HepG2 (cell line): ENCODE measurements around the gene MYO7A. TPM values are rescaled to one million over a fixed set of nuclear protein-coding genes. Genes with fewer than 3 reads are reported as not detected.

Source experiments
- ATF2 ChIP-seq: sonication (generic); formaldehyde crosslinking; IDR thresholded peaks from 2 replicates; pipeline ENCODE4 v1.4.0; 2020; ENCODE audit warnings: missing genetic modification reagents
- MTA1 ChIP-seq: sonication (generic); formaldehyde crosslinking; IDR thresholded peaks from 2 replicates; pipeline ENCODE4 v1.4.0; 2020; ENCODE audit warnings: missing genetic modification reagents, mild to moderate bottlenecking, borderline replicate concordance
- SRSF1 ChIP-seq: fragments of 200-400 bp; formaldehyde crosslinking; optimal IDR thresholded peaks from 2 replicates; pipeline ENCODE3; 2017; ENCODE audit warnings: mild to moderate bottlenecking, low read depth, low read length, moderate library complexity
- SRY ChIP-seq: sonication (generic); formaldehyde crosslinking; IDR thresholded peaks from 2 replicates; pipeline ENCODE4 v1.8.0; 2022; ENCODE audit warnings: mild to moderate bottlenecking, missing genetic modification reagents
- STAG1 ChIP-seq: sonication (generic); formaldehyde crosslinking; IDR thresholded peaks from 2 replicates; pipeline ENCODE4 v1.4.0; 2020; ENCODE audit warnings: missing genetic modification reagents
- TAF1 ChIP-seq: sonication (generic); formaldehyde crosslinking; IDR thresholded peaks from 2 replicates; pipeline ENCODE4 v1.4.0; 2020; ENCODE audit warnings: missing genetic modification reagents
- THAP9 ChIP-seq: sonication (generic); formaldehyde crosslinking; IDR thresholded peaks from 2 replicates; pipeline ENCODE4; 2020; ENCODE audit warnings: missing genetic modification reagents, mild to moderate bottlenecking, borderline replicate concordance
- ZNF234 ChIP-seq: sonication (generic); formaldehyde crosslinking; conservative IDR thresholded peaks from 2 replicates; pipeline ENCODE4 v1.5.1; 2020; ENCODE audit warnings: mild to moderate bottlenecking, missing genetic modification reagents
- ZNF264 ChIP-seq: sonication (generic); formaldehyde crosslinking; IDR thresholded peaks from 2 replicates; pipeline ENCODE4 v1.4.0; 2020; ENCODE audit warnings: missing genetic modification reagents
- ZNF430 ChIP-seq: sonication (generic); formaldehyde crosslinking; IDR thresholded peaks from 2 replicates; pipeline ENCODE4 v1.9.0; 2021; ENCODE audit warnings: mild to moderate bottlenecking, missing genetic modification reagents
- ZNF501 ChIP-seq: sonication (generic); formaldehyde crosslinking; IDR thresholded peaks from 2 replicates; pipeline ENCODE4 v1.5.1; 2020; ENCODE audit warnings: mild to moderate bottlenecking, moderate library complexity, missing genetic modification reagents
- ZNF782 ChIP-seq: sonication (generic); formaldehyde crosslinking; IDR thresholded peaks from 2 replicates; pipeline ENCODE4 v1.4.0; 2020; ENCODE audit warnings: missing genetic modification reagents, mild to moderate bottlenecking, borderline replicate concordance
- polyA plus RNA-seq, 8 experiments: library from polyadenylated mRNA; depleted of rRNA in 3 of 8; stranded (reverse) in 7 of 8; unstranded in 1 of 8; fragments of >200 nt; fragmentation: Illumina TruSeq in 4 of 8; extraction: Trizol in 4 of 8; gene quantifications; 2 replicates each; pipeline versions ENCODE4 v1.2.1 to v1.2.3, GENCODE V29; 2011 to 2016; ENCODE audit warnings: low read depth in 4 of 8, missing spikeins in 1 of 8, mixed read lengths in 1 of 8; ENCODE audit not compliant: insufficient read depth in 1 of 8
- total RNA-seq, 5 experiments: library from RNA; depleted of rRNA; stranded (reverse); fragments of >200 nt; fragmentation: Illumina TruSeq; extraction: Trizol; gene quantifications; 2 replicates each; pipeline ENCODE4 v1.2.3, GENCODE V29; 2016; ENCODE audit warnings: low read depth in 1 of 5
- TF ChIP-seq, protein P1 (sequence below): sonication (generic); formaldehyde crosslinking; IDR thresholded peaks from 2 replicates; pipeline ENCODE4 v1.4.0; 2020; ENCODE audit warnings: mild to moderate bottlenecking, missing genetic modification reagents, borderline replicate concordance
- TF ChIP-seq, protein P2 (sequence below): sonication (generic); formaldehyde crosslinking; IDR thresholded peaks from 2 replicates; pipeline ENCODE4 v1.9.0; 2021; ENCODE audit warnings: missing genetic modification reagents, borderline replicate concordance
- TF ChIP-seq, protein P3 (sequence below): IDR thresholded peaks from 2 replicates; pipeline ENCODE4 v1.6.1; 2012; ENCODE audit warnings: inconsistent platforms

The MYO7A gene
- total and polyA plus RNA-seq, 2 of the 13 experiments (the other 11 are each of a cell fraction or from before 2014, with no cell fraction given): 7.5 to 10.0 TPM

- TF ChIP-seq, protein P1, sequence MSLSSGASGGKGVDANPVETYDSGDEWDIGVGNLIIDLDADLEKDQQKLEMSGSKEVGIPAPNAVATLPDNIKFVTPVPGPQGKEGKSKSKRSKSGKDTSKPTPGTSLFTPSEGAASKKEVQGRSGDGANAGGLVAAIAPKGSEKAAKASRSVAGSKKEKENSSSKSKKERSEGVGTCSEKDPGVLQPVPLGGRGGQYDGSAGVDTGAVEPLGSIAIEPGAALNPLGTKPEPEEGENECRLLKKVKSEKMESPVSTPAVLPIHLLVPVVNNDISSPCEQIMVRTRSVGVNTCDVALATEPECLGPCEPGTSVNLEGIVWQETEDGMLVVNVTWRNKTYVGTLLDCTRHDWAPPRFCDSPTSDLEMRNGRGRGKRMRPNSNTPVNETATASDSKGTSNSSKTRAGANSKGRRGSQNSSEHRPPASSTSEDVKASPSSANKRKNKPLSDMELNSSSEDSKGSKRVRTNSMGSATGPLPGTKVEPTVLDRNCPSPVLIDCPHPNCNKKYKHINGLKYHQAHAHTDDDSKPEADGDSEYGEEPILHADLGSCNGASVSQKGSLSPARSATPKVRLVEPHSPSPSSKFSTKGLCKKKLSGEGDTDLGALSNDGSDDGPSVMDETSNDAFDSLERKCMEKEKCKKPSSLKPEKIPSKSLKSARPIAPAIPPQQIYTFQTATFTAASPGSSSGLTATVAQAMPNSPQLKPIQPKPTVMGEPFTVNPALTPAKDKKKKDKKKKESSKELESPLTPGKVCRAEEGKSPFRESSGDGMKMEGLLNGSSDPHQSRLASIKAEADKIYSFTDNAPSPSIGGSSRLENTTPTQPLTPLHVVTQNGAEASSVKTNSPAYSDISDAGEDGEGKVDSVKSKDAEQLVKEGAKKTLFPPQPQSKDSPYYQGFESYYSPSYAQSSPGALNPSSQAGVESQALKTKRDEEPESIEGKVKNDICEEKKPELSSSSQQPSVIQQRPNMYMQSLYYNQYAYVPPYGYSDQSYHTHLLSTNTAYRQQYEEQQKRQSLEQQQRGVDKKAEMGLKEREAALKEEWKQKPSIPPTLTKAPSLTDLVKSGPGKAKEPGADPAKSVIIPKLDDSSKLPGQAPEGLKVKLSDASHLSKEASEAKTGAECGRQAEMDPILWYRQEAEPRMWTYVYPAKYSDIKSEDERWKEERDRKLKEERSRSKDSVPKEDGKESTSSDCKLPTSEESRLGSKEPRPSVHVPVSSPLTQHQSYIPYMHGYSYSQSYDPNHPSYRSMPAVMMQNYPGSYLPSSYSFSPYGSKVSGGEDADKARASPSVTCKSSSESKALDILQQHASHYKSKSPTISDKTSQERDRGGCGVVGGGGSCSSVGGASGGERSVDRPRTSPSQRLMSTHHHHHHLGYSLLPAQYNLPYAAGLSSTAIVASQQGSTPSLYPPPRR (CRISPR knock-in tag): peak; percentile 31; the same call in 1 of the 2 replicates
- TF ChIP-seq, protein P2, sequence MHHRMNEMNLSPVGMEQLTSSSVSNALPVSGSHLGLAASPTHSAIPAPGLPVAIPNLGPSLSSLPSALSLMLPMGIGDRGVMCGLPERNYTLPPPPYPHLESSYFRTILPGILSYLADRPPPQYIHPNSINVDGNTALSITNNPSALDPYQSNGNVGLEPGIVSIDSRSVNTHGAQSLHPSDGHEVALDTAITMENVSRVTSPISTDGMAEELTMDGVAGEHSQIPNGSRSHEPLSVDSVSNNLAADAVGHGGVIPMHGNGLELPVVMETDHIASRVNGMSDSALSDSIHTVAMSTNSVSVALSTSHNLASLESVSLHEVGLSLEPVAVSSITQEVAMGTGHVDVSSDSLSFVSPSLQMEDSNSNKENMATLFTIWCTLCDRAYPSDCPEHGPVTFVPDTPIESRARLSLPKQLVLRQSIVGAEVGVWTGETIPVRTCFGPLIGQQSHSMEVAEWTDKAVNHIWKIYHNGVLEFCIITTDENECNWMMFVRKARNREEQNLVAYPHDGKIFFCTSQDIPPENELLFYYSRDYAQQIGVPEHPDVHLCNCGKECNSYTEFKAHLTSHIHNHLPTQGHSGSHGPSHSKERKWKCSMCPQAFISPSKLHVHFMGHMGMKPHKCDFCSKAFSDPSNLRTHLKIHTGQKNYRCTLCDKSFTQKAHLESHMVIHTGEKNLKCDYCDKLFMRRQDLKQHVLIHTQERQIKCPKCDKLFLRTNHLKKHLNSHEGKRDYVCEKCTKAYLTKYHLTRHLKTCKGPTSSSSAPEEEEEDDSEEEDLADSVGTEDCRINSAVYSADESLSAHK: no peak
- TF ChIP-seq THAP9 (peak; percentile 21; the same call in 1 of the 2 replicates), TAF1 (CRISPR knock-in tag) (0 out of 2 replicates have a peak, but pooled peaks have one; percentile 9), MTA1 (0 out of 2 replicates have a peak, but pooled peaks have one; percentile 25), SRY (CRISPR knock-in tag) (0 out of 2 replicates have a peak, but pooled peaks have one; percentile 20), ZNF264 (CRISPR knock-in tag) (no peak), ZNF501 (CRISPR knock-in tag) (peak; percentile 36), ZNF430 (CRISPR knock-in tag) (peak; percentile 56; the same call in 1 of the 2 replicates), SRSF1 (peak; percentile 51), ZNF234 (CRISPR knock-in tag) (no peak), ATF2 (CRISPR knock-in tag) (peak; percentile 48; the same call in 1 of the 2 replicates), ZNF782 (CRISPR knock-in tag) (peak; percentile 42; the same call in 1 of the 2 replicates), STAG1 (CRISPR knock-in tag) (peak; percentile 97)
- TF ChIP-seq, protein P3, sequence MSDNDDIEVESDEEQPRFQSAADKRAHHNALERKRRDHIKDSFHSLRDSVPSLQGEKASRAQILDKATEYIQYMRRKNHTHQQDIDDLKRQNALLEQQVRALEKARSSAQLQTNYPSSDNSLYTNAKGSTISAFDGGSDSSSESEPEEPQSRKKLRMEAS: peak; percentile 50
Observed at GRCh38 chr11:77127235-77127911, 673 bp upstream of the MYO7A start (continued).
